Activated T-cell treated with anti-CD3 and anti-CD28 coated beads for 4 hours (primary cell): Measurements from ENCODE around the gene CHST13.

Source experiments
- DNase-seq: peaks from one replicate; pipeline ENCODE4 v3.0.0-alpha.2; 2020

CHST13 gene

DNA sequence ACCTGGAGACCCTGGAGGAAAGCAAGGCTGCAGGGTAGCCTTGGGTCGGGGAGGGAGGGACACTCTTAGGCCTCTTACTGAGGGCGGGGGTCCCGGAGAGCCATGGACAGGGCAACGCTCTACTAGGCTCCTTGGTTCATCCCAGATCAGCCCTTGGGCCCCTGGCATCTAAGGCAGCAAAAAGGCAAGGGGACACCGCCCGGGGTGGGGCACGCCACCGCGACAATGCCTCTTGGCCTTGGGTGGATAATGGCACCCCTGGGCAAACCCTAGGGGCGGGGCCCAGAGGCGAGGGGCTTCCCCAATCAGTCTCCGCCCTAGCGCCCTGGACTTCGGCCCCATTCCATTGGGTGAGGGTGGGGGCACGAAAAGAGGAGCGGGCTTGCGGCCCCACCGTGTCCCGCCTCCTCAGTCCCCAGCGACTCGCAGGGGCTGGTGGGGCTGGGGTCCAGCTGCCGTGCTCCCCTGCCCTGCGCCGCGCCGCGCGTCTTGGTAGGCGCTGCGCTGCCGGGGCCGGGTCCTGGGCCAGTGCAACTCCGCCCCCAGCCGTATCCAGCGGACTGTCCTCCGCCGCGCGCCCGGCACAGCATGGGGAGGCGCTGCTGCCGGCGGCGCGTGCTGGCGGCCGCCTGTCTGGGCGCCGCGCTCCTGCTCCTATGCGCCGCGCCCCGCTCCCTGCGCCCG, at the start of gene CHST13:
TSS of gene CHST13 (plus strand) at position 411 of the 684 bp plus-strand sequence. CDS start at position 589, 178 bp downstream.
- no peak for DNase-seq

- DNase-seq, result no peak
These were observed 49.2 kb upstream of the CHST13 start for GRCh38 chr3:126474498-126475412.

- DNase-seq, result peak; percentile 82
These were observed 48.4 kb upstream of the CHST13 start, which contains the start of gene ZXDC for GRCh38 chr3:126475413-126476114. TSS of gene ZXDC (minus strand) at chr3:126475891. CDS start at chr3:126475865, 26 bp downstream.

GRCh38 chr3:126476166-126477060, 47.5 kb upstream of the CHST13 start:
- DNase-seq, result no peak

GRCh38 chr3:126477061-126477380, 46.9 kb upstream of the CHST13 start:
- no peak for DNase-seq

DNA sequence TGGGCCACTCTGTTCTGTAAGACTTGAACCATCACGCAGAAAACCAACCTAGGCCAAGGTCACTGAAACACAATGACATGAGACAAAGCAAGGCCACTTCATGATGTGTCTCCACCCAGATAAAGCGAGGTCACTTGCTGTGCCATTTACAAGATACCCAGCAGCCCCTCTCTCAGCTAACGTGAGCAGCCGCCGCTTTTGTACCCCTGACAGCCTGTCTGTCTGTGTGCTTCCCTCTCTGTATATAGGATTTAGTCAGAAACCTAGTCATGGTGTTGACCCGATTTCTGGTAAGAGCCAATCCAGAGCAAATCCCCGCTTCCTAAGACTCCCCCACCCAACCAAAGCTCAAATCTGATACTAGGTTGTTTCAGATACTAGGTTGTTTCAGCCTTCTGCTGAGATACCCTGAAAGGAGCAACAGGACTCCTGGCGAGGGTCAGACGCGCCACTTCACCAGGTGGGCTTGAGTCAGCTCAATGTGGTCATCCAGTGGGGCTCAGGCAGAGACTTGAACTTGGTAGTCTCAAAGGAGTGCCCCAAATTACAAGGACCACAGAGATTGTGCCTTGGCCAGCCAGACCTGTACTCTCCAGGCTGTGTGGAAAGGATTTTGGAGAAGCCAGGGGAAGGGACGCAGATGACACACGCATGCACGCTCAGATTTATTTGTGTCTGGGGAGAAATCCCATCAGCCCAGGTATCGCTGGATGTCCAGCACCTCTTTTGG, 45.2 kb upstream of the CHST13 start:
- no peak for DNase-seq

GRCh38 chr3:126479642-126480041, 44.3 kb upstream of the CHST13 start:
- DNase-seq, result no peak

DNA sequence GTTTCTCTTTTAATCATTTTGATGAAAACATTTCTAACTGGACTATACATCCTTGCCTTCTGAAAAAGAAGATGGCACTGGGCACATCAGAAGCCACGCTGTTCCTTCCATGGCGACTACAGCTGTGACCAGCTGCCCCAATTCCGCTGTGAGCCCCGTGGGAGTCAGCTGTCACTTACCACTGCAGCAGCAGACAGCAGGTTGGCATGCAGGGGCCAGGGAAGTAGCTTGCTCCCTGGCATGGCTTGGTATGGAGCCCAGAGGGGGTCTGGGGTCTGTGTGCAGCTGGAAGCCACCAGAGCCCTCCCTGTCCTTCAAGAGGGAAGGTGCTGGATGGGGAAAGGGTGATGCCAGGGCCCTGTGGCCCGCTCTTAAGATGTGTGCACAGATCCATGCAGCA, 43.7 kb upstream of the CHST13 start:
- no peak for DNase-seq

GRCh38 chr3:126480861-126481260, 43.1 kb upstream of the CHST13 start:
- DNase-seq, result no peak

GRCh38 chr3:126481808-126482502, 42.0 kb upstream of the CHST13 start:
- no peak for DNase-seq

DNA sequence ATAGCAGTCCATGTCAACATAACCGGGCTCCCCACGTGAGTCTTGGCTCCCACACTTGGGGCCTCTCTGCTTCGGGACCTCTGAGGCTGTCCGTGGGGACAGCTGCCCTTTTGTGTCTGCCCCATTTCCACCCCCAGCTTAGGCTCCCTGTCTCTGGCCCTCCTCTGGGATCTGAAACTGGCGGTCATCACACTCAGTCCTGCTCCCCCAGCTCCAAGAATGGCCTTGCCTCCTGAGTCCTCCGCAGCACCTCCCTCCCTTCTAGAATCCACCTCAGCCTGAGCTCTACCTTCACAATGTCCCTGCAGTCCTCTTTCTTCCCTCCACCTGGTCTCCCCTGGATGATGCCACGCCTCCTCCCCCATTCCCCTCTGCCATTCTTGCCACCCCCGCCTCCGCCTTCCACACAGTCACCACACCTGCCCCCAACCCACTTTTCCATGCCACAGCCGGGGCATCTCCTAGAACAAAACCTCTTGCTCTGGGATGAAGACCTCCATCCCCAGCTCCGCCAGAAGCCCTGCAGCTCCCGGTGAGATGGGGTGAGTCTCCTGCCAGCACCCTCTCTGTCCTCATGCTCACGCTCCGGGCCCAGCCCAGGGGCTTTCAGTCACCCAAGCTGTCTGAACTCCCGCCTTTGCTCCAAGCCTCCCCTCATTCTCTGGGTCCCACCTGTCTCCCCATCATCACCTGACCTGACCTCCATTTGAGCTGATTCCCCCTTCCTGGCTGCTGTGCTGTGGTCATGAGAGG, 41.3 kb upstream of the CHST13 start:
- no peak for DNase-seq

DNA sequence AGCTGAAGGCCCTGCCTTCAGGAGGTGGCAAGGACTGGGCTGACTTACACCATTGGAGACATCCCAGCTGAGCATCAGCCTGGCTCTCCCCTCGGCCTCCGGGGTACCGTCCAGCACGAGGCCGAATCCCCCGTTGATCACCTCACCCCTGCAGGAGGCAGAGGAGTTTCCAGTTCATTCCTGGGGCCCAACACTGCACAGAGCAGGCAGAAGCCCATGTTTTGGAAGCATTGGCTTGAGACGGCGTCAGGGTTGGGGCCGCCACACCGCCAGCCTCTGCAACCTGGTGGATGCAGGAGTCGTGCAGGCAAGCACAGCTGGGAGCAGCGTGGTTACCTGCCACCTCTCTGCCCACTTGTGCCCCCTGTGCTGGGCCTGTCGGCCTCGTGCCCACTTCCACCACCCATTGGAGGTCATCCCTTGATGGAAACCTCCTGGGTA, 40.6 kb upstream of the CHST13 start:
- DNase-seq, result no peak

GRCh38 chr3:126484148-126484547, 39.8 kb upstream of the CHST13 start:
- DNase-seq, result no peak

DNA sequence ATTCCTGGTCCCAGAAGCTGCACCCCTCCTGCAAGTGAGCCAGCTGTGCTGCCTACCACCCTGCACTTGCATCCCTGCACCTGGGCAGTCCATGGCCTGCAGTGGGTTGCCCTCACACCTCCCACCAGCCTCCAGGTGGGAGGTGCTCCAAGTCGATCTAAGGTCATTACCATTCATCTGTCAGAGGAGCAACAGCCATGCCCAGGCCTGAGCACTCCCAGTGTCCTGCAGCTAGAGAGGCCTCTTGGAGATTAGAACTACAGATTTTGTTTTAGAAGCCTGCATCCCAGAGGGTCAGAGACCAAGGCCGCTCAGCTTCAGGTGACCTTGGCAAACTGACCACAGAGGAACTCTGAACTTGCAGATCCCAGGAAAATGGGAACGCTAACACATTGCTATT, 39.3 kb upstream of the CHST13 start:
- no peak for DNase-seq

GRCh38 chr3:126485176-126485897, 38.6 kb upstream of the CHST13 start:
- DNase-seq, result no peak

GRCh38 chr3:126485956-126486355, 38.0 kb upstream of the CHST13 start:
- DNase-seq, result no peak

DNA sequence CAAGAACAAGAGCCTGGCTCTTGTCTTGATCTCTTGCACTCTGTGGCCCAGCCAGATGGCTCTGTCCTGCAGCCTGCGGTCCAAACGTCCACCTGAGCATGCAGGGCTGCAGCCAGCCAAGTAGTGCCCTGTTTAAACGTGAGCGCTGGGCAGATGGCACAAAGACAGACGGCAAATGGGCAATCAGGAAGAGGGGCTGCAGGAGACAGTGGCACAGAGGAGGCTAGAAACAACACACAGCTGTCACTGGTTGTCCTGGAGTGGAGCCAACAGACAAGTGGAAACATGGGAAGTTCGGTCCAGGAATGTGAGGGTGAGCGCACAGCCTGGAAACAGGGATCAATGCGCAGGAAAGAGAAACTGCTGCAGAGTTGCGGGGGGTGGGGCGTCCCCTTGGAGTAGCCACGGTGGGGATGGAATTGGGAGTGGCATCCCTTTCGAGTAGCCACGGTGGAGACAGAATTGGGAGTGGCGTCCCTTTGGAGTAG, 37.6 kb upstream of the CHST13 start:
- no peak for DNase-seq

- no peak for DNase-seq
These were observed 36.7 kb upstream of the CHST13 start for GRCh38 chr3:126487151-126487771.

GRCh38 chr3:126488185-126488584, 35.8 kb upstream of the CHST13 start:
- no peak for DNase-seq
